HG02973 (cell line): Measurements from ENCODE around the gene RALGAPA1.
"Not testable (repeated sequence)": the region's sequence is repeated elsewhere in the genome, so short reads cannot be mapped to it uniquely, and the experiment has no call there.

ENCODE experiments used
- ATAC-seq: cut with Tn5 transposase; IDR thresholded peaks from one replicate; pipeline ENCODE4 v1.9.1; 2021; ENCODE audit warnings: moderate library complexity; ENCODE audit not compliant: unreplicated experiment

Gene RALGAPA1

DNA sequence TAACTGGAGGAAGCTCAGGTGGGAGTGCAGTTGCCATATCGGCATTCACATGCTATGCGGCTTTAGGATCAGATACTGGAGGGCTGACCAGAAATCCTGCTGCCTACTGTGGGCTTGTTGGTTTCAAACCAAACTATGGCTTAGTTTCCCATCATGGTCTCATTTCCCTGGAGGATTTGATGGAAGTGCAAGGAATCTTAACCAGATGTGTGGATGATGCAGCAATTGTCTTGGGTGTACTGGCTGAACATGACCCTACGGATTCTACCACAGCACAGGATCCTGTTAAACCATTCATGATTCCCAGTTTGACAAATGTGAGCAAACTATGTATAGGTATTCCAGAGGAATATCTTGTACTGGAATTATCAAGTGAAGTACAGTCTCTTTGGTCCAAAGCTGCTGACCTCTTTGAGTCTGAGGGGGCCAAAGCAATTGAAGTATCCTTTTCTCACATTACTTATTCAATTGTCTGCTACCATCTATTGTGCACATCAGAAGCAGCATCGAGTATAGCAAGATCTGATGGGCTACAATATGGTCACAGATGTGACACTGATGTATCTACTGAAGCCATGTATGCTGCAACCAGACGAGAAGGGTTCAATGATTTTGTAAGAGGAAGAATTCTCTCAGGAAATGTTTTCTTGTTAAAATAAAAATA lies 42.9 kb downstream of the RALGAPA1 start:
- ATAC-seq: no peak

DNA sequence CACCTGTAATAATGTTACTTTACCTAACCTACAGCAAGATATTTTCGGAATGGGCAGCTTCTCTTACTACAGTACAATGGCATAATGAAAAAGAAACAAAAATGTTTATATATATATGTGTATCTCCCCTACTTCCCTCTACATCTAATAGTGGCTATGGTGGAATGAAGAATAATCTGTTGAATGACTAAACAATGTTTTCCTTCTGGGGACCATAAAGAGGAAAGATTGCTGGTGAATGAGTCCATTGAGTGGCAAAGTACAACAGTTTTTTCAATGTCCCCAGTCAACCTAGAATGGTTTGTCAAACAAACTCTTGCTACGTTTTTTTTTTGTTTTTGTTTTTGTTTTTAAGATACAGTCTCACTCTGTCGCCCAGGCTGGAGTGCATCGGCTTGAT lies 47.2 kb downstream of the RALGAPA1 start:
- no peak for ATAC-seq

- ATAC-seq: no peak
These were observed 49.0 kb downstream of the RALGAPA1 start for GRCh38 chr14:35760143-35760542.

- ATAC-seq: no peak
These were observed 50.5 kb downstream of the RALGAPA1 start for GRCh38 chr14:35758523-35759129.

GRCh38 chr14:35754671-35755070 lies 54.4 kb downstream of the RALGAPA1 start:
- no peak for ATAC-seq

DNA sequence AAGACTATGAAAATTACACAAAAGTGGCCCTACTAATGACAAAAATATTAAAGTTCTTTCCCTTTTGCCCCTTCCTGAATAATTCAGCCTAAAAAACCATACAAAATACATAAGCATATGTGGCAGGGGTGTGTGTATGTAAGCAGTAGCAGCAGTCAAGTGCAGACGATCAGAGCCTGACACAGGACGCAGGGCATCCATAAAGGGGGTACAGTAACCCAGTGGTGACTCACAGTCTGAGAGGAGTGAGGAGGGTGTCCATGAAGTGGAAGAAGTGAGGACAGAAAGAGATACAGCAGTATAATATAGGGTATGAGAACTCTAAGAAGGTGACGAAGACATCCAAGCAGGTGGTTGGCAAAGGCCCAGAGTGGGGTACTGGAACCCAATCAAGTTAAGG lies 56.7 kb downstream of the RALGAPA1 start:
- ATAC-seq: no peak

- ATAC-seq: no peak
These were observed 58.7 kb downstream of the RALGAPA1 start for GRCh38 chr14:35750202-35750904.

GRCh38 chr14:35747379-35747778 lies 61.7 kb downstream of the RALGAPA1 start:
- ATAC-seq: no peak

DNA sequence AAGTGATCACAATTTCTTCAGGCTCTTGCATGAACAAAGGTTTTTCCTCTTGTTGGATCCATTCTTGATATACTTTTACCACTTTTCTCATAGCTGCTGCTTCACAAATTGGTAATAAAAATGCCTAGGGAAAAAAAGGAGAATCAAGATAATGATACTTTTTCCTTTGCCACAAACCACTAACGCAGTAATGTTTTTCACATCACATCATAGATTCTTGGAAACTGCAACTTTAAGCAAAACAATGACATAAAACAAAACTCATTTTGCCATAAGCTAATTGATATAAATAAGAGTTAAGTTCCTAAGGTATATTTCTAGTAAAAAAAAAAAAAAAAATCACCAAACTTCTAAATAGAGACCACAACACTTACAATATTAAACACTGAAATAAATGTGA lies 66.7 kb downstream of the RALGAPA1 start:
- ATAC-seq: no peak

DNA sequence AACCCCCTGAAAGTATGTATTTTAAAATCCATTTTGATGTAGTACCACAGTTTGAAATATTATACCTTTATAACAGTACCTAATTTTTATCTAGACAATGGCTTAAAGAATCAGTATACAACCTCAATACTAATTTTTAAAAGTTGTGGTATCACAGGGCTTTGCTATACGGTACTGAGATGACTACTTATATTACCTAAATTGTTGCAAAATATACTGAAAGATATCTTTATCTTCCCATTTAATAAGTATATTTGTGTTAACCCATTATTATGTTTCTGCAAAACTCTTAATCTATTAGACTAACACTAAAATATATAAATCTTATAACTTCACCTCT lies 67.1 kb downstream of the RALGAPA1 start:
- ATAC-seq: no peak

- no peak for ATAC-seq
These were observed 67.6 kb downstream of the RALGAPA1 start for GRCh38 chr14:35741345-35742031.

- ATAC-seq: no peak
These were observed 68.9 kb downstream of the RALGAPA1 start for GRCh38 chr14:35740215-35740614.

GRCh38 chr14:35735163-35735562 lies 73.9 kb downstream of the RALGAPA1 start:
- ATAC-seq: not testable (repeated sequence)

- ATAC-seq: not testable (repeated sequence)
These were observed 75.6 kb downstream of the RALGAPA1 start for GRCh38 chr14:35733510-35733909.

DNA sequence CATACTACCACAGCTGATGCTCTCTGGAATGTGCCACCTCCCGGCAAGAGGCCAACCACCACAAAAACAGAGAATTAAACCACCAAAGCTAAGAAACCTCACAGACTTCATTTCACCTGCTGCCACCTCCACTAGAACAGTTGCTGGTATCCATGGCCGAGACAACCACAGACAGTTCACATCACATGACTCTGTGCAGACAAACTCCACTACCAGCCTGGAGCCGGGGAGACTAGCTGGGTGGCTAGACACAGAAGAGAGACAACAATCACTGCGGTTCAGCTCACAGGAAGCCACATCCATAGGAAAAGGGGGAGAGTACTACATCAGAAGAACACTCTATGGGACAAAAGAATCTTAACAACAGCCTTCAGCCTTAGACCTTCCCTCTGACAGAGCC lies 78.2 kb downstream of the RALGAPA1 start:
- ATAC-seq: no peak

DNA sequence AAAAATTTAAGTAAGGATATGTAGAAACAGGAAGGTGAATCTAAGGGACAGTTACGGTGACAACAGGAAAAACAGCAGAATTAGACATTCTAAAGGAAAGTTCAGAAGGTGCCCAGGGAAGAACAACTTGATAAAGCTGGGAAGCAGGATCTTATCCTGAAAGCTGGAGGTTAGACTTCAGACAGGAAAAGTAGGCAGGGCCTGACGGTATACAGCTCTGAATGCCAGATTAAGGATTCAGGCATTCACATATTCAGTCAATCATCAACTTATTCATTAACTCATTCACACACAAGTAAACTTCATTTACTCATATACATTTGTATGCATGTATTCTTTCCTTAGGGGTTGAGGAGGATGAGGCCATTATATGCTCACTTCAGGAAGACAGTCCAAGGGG lies 81.3 kb downstream of the RALGAPA1 start:
- ATAC-seq: no peak

DNA sequence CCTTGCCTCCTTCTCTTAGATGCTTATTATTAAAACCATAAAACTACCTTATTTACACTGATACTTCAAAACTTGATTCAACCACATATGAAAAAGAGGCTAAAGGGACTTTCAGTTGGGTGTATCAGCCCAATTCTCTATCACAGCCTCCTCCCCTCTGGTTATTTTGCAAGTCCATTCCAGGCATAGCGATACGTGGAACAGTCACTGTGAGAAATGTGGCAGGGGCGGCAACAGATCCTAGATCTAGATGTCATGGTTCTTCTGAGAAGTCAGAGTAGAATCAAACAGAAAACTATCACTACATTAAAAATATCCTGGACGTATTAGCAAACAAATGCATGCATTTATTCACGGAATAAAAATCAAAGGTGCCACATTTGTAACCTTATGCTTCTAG lies 83.2 kb downstream of the RALGAPA1 start:
- ATAC-seq: no peak

GRCh38 chr14:35715079-35715478 lies 94.0 kb downstream of the RALGAPA1 start:
- ATAC-seq: no peak

GRCh38 chr14:35712466-35712865 lies 96.6 kb downstream of the RALGAPA1 start:
- ATAC-seq: no peak

GRCh38 chr14:35708062-35708461 lies 101.0 kb downstream of the RALGAPA1 start:
- no peak for ATAC-seq

DNA sequence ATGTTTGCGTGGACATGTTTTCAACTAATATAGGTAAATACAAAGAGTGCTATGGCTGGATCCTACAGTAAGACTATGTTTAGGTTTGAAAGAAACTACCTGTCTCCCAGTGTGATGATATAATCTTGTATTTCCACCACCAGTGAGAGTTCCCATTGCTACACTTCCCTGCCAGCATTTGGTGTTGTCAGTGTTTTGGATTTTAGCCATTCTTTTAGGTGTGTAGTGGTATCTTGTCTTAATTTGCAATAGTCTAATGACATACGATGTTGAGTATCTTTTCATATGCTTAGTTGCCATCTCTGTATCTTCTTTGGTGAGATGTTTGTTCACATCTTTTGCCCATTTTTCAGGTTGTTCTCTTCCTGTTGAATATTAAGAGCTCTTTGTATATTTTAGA lies 103.5 kb downstream of the RALGAPA1 start:
- ATAC-seq: no peak
